GM21737 (cell line): Measurements from ENCODE around the gene TBC1D1.

Experiments
- ATAC-seq: cut with Tn5 transposase; IDR thresholded peaks from one replicate; pipeline ENCODE4 v1.9.1; 2021; ENCODE audit warnings: mild to moderate bottlenecking, moderate library complexity; ENCODE audit not compliant: unreplicated experiment

Gene TBC1D1

DNA sequence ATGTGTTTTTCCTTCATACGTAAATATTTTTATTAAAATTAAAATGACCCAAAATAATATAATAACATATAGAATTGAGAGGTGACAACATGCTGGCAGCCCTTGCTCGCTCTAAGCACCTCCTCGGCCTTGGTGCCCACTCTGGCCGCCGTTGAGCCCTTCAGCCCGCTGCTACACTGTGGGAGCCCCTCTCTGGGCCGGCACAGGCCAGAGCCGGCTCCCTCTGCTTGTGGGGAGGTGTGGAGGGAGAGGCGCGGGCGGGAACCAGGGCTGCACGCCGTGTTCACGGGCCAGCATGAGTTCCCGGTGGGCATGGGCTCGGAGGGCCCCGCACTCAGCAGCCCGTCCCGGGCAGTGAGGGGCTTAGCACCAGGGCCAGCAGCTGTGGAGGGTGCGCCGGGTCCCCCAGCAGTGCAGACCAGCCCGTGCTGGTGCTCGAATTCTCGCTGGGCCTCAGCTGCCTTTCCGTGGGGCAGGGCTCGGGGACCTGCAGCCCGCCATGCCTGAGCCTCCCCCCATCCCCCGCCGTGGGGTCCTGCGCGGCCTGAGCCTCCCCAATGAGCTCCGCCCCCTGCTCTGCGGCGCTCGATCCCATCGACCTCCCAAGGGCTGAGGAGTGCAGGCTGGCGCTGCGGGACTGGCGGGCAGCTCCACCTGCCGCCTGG lies 291.6 kb downstream of the TBC1D1 start:
- ATAC-seq, result no peak

GRCh38 chr4:38184404-38184803 lies 293.5 kb downstream of the TBC1D1 start:
- ATAC-seq, result no peak

- ATAC-seq, result no peak
Measured at GRCh38 chr4:38185406-38186144, 294.7 kb downstream of the TBC1D1 start.

DNA sequence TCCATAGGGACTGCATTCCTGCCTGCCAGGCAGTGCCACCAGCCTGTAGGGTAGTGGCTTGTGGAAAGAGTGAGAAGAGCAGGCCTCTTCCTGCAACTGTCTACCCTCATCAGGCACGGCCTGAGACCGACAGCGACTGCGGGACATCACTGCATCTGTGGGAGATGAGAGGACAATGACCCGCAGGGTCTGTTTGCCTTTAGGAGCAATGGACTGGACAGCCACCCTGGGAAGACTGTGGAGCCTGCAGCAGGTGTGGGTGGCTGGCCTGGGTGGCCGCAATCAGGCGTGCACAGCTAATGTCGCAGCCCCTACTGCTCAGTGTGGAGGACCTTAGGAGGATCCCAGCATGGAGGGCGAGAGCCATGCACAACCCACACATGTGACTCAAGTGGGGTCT lies 297.3 kb downstream of the TBC1D1 start:
- ATAC-seq, result no peak

- no peak for ATAC-seq
Measured at GRCh38 chr4:38188631-38189101, 297.8 kb downstream of the TBC1D1 start.
